ENCODE measurements around the gene EIF4G1.

EIF4G1 gene

DNA sequence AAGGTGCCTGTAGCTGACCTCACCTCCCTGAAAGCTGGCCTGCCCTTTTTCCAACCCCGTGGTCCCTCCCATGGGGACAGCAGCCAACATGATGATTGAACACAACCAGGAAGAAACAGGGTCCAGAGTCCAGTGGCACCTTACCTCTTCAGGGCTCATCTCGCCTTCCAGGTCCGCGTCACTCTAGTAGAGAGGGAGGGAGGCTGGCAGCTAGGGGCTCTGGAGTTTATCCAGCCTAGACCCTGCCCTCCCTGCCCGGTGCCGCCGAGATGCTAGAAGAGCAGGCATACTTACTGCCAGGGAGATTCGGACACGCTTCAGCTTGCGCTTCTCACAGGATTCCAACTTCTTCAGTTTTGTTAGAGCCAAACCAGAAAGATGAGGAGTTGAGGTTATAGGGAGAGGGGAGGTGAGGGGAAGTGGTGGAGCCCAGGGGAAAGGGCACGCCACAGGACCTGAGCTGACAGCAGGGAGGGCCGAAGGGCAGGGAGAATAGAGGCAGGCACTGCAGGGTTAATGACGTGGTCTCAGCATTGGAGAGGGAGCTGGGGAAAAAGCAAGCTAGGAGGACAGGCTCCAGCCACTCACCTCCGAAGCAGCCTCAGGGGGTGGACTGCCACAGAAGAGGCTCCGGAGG is 37.9 kb downstream of the EIF4G1 start:
- no peak for DNase-seq (ENCODE audit: low read depth)

- DNase-seq (ENCODE audit: low read depth), result no peak
These were observed 38.6 kb downstream of the EIF4G1 start for GRCh38 chr3:184352897-184353545.

DNA sequence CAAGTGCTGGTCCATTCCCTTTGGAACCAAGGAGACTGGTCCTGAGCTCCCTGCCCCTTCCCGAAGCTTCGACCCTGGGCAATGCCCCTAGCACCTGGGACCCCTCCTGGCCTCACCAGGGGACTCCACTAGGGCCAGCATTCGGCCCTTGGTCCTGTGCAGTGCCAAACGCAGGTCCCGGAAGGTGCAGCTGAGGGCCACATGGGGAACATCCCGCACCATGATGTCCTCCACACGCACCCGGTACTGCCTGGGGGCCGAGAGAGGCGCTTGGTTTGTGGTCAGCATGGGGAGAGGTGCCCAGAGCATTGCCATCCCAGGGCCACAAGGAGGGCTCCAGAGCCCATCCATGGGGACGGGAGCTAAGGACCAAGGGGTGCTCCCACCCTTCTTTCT is 39.1 kb downstream of the EIF4G1 start:
- no peak for DNase-seq (ENCODE audit: low read depth)

- peak; percentile 53 for DNase-seq (ENCODE audit: low read depth)
These were observed 39.8 kb downstream of the EIF4G1 start for GRCh38 chr3:184354121-184354728.

DNA sequence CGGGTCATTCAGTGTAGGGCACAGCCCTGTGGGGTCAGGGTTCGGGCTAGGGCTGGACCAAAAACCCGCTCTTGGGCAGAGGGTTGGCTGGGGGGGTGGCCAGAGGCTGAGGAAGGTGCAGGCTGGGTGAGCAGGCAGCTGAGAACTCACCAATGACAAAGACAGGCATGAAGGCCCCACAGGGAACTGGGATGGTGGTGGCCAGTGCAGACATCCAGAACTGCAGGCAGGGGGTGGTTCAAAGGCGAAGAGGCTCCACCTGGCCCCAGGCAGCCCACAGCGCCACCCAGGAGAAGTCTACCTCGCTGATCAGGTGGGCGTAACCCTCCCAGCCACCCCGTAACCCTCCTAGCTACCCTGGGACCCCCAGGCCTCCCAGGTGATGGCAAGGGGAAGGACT is 40.3 kb downstream of the EIF4G1 start:
- no peak for DNase-seq (ENCODE audit: low read depth)

DNA sequence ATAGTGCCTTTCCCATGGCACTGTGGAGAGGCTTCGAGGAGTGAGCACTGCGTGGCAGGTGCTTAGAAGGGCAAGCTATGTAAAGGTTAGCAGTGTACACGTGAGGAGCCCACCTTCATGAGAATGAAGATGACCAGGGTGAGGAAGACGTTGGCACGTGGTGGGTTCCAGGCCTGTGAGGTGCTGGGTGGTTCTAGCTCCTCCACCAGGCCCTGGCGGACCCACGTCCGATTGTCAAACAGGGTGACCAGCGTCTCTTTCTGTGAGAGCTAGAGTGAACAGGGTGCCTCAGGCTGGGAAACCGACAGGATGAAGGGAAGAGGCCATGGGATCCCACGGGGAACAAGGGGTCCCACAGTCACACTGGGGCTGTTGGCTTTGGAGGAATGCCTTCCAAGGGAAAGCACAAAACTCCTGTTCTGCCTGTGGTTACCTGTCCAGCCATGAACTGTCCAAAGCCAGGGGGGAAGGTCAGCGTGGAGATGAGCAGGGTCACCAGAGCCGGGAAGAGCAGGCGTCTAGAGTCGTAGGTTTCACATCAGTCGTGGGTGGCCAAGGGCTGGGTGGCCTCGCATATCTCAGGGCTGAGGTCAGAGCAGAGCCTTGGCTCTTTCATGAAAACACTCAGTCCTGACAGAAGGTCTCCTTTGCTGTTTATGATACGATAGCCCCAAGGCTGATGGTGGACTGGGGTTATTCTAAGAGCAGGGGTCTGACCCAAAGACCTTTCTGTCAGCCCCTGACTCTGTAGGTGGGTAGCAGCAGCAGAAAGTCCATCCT is 41.0 kb downstream of the EIF4G1 start:
- no peak for DNase-seq (ENCODE audit: low read depth)

DNA sequence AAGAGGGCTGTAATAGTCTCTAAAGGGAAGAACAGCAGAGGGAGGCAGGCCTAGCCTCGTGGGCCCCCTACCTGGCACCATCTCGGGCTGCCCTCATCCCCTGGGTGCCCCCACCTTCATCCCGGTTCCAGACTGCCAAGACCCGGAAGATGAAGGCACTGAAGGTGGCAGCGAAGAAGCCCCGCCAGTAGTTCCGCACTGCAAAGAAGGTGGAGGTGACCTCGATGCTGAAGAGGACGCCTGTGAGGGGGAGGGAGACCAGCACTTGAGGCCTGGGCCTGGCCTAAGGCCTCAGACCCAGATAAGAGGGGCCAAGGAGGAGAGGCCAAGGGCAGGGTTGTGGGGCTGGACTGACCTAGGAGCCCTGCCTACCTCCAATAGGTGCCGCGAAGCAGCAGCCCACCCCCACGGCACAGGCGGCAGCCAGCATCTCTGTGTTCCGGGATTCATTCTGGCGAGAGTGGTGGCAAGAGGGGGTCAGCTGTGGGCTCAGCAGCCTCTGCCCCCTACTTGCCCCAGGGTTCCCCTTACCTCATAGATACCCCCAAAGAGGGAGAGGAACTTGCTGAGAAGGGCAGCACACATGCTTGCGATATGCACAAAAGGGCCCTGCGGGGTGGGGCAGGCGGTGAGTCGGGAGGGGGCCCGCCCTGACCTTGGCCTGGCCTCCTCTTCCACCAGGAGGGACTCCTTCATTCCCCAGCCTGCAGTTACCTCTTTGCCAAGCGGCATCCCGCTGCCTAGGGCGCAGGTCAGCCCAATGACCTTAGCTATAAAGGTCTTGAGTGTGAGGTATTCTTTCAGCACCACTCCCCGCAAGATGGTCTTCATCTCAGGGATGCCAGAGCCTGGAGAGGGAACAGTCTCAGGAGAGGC is 43.1 kb downstream of the EIF4G1 start:
- DNase-seq (ENCODE audit: low read depth), result no peak

- no peak for DNase-seq (ENCODE audit: low read depth)
These were observed 43.8 kb downstream of the EIF4G1 start for GRCh38 chr3:184358124-184358767.

DNA sequence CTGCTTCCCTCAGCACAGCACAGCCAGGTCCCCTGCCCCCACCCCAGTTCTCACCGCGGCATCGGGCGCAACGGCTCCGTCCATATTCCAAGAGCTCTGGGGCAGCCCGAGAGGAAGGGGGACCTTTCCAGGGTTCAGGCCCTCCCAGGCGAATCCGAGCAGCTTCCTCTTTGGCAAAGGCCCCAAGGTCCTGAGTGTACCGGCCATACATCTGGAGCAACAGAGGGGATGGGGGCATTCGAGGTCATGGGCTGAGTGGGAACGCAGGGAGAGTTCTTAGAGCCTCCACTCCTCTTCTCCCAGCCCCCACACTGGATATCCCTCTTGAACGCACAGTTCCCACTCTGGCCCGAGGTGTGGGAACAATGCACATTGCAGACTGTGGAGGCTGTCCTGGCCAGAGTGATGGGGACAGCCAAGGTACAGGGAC is 44.5 kb downstream of the EIF4G1 start:
- no peak for DNase-seq (ENCODE audit: low read depth)

- DNase-seq (ENCODE audit: low read depth), result no peak
These were observed 45.2 kb downstream of the EIF4G1 start for GRCh38 chr3:184359610-184360009.

DNA sequence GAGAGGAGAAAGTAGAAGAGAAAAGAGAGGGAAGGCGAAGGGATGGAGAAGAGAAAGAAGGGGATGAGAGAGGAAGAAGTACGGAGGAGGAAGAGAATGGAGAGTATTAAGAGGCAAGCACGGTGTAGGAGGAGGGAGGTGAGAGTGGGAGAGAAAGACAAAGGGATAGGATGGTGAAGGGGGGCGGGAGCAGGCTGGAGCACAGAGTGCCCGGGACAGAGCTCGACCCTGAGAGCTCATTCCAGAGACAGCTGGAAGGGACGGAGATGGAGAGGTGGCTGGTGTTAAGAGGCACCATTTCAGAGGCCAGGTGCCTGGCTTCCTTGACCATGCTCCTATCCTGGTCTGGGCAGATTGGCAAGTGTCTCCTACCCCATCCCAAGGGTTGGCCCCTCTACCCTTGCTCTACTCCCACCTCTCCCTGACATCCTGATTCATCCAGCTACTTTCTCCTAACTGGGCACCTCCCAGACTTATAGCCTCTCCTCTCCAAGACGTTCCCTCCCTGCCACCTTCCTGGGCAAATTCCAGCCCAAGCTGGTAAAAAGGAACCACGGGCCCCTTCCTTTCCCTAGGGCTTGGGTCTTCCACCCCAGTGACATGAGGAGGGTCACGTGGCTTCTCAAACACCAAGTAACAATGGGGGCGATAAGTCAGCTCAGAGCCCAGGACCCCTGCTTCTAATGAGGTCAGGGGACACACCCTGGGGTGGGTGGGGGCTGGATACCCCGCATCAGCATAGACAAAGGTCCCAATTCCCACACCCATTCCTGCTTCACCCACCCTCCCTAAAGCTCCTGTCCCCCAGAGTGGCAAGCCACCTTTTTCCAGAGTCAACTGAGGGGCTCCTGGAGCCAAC is 45.9 kb downstream of the EIF4G1 start:
- DNase-seq (ENCODE audit: low read depth), result no peak

DNA sequence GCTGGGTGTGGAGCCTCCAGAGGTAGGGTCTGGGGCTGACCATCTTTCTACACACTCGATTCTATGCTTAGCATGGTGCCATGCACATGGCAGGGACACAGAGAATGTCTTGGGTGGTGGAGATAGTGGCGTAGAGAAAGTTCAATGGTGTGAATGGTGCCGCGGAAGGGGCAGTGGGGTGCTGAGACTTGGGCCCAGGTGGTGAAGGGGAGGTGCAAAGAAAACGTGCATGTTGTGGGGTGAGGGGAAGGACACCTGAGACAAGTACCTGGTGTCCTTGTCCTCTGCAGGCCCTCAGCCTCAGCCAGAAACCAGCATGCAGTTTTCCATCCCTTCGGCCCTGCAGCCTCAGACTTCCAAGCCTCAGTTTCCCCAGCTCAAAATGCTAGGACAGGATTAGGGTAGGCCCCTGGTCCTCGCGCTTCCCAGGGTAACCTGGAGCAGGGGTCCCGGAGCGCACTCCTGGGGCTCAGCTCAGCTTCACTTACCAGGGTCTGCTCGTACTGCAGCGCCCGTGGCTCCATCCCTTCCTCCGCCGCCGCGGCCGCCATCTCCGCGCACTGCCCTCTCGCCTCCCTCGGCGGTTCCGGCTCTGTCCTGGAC is 46.6 kb downstream of the EIF4G1 start:
- DNase-seq (ENCODE audit: low read depth), result no peak

DNA sequence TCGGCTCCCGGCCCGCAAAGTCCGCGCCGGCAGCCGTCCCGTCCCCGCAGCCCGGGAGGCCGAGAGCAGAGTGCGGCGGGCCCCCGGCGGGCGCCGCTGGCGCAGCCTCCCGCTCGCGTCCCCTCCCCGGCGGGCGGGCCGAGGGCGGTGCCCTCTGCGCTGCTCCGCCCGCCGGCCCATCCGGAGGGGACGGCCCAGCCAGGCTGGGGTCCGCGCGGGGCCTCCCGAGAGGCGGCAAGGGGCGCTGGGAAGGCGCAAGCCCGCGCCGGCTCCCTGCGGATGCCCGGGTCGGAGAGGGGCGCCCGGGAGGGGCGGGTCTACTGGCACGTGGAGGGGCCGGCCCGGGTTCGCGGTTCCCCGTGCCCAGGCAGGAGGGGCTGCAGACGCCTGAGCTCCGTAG is 47.1 kb downstream of the EIF4G1 start, which contains the start of the genes CLCN2 and POLR2H:
Gene CLCN2, minus strand, starts transcription at position 74 of the 400 bp plus-strand sequence. CDS start 126 bp downstream, outside the sequence.
Gene POLR2H, plus strand, starts transcription at position 179 of the 400 bp plus-strand sequence. CDS start 1,783 bp downstream, outside the sequence.
- peak; percentile 25 for DNase-seq (ENCODE audit: low read depth)

GRCh38 chr3:184361932-184362667 is 47.7 kb downstream of the EIF4G1 start:
- no peak for DNase-seq (ENCODE audit: low read depth)

GRCh38 chr3:184362668-184363546 is 48.5 kb downstream of the EIF4G1 start:
- peak; percentile 92 for DNase-seq (ENCODE audit: low read depth)

- DNase-seq (ENCODE audit: low read depth), result no peak
These were observed 52.3 kb downstream of the EIF4G1 start for GRCh38 chr3:184366619-184367289.

DNA sequence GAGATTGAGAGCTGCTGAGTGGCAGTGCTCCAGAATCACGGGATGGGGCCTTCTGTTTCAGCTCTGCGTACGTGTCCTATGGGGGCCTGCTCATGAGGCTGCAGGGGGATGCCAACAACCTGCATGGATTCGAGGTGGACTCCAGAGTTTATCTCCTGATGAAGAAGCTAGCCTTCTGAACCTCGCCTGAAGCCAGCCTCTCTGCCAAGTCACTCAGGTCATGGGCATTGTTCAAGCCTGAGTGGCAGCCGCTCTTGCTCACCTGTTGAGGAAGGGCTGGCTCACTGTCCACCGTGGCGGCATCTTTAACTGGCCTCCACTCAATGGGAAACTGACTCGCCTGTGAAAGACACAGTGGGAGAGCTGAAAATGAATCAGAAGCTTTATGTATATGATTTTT is 53.7 kb downstream of the EIF4G1 start:
- DNase-seq (ENCODE audit: low read depth), result no peak

All from activated T-helper 9 cell treated with anti-CD3 and anti-CD28 coated beads, Interleukin-2, amount 50 U/mL, for 16 hours (primary cell).